IPS-18c (cell line): ENCODE results near the gene HDAC4.

Experiments used
- H3K4me3 ChIP-seq: 2 replicates; pipeline ENCODE4 v1.7.0; 2013; ENCODE audit warnings: low read depth, mild to moderate bottlenecking, low read length, moderate library complexity; ENCODE audit not compliant: insufficient read depth
- H3K9me3 ChIP-seq: one replicate; pipeline ENCODE4 v1.6.1; 2013; ENCODE audit warnings: mild to moderate bottlenecking, low read length, moderate library complexity; ENCODE audit not compliant: control insufficient read depth, insufficient read depth

HDAC4 gene

GRCh38 chr2:239064253-239064652, 336.6 kb downstream of the HDAC4 start:
- Histone ChIP-seq H3K4me3 (no peak overlapping the region), H3K9me3 (no peaks in the 10 kb centered on the region)

- Histone ChIP-seq H3K9me3 (no peaks in the 10 kb centered on the region), H3K4me3 (no peak overlapping the region)
Observed at GRCh38 chr2:239062743-239063142, 338.1 kb downstream of the HDAC4 start.

- Histone ChIP-seq H3K9me3 (no peaks in the 10 kb centered on the region), H3K4me3 (no peak overlapping the region)
Observed at GRCh38 chr2:239061824-239062570, 338.8 kb downstream of the HDAC4 start.

- Histone ChIP-seq H3K4me3 (no peak overlapping the region), H3K9me3 (no peaks in the 10 kb centered on the region)
Observed at GRCh38 chr2:239061121-239061666, 339.6 kb downstream of the HDAC4 start.

- H3K4me3 ChIP-seq: no peak overlapping the region
- H3K9me3 ChIP-seq: no peaks in the 10 kb centered on the region
Observed at GRCh38 chr2:239060676-239061075, 340.1 kb downstream of the HDAC4 start.

- Histone ChIP-seq H3K4me3 (no peak overlapping the region), H3K9me3 (no peaks in the 10 kb centered on the region)
Observed at GRCh38 chr2:239059854-239060253, 341.0 kb downstream of the HDAC4 start.

- no peaks in the 10 kb centered on the region for H3K9me3 ChIP-seq
- H3K4me3 ChIP-seq: no peak overlapping the region
Observed at GRCh38 chr2:239058766-239059165, 342.1 kb downstream of the HDAC4 start.

- H3K9me3 ChIP-seq: no peaks in the 10 kb centered on the region
- H3K4me3 ChIP-seq: no peak overlapping the region
Observed at GRCh38 chr2:239057533-239057932, 343.3 kb downstream of the HDAC4 start.

GRCh38 chr2:239056611-239057010, 344.2 kb downstream of the HDAC4 start:
- Histone ChIP-seq H3K9me3 (no peaks in the 10 kb centered on the region), H3K4me3 (no peak overlapping the region)

- no peak overlapping the region for H3K4me3 ChIP-seq
- no peaks in the 10 kb centered on the region for H3K9me3 ChIP-seq
Observed at GRCh38 chr2:239055756-239056493, 344.9 kb downstream of the HDAC4 start.

GRCh38 chr2:239054921-239055320, 345.9 kb downstream of the HDAC4 start:
- no peak overlapping the region for H3K4me3 ChIP-seq
- no peaks in the 10 kb centered on the region for H3K9me3 ChIP-seq

- Histone ChIP-seq H3K9me3 (no peaks in the 10 kb centered on the region), H3K4me3 (no peak overlapping the region)
Observed at GRCh38 chr2:239053801-239054503, 346.9 kb downstream of the HDAC4 start.

GRCh38 chr2:239052798-239053665, 347.8 kb downstream of the HDAC4 start:
- Histone ChIP-seq H3K4me3 (no peak overlapping the region), H3K9me3 (no peaks in the 10 kb centered on the region)

GRCh38 chr2:239051891-239052445, 348.9 kb downstream of the HDAC4 start:
- Histone ChIP-seq H3K4me3 (no peak overlapping the region), H3K9me3 (no peaks in the 10 kb centered on the region)

GRCh38 chr2:239050252-239050649, 350.6 kb downstream of the HDAC4 start:
- H3K4me3 ChIP-seq: no peak overlapping the region

GRCh38 chr2:239049421-239050251, 351.2 kb downstream of the HDAC4 start:
- peaks cover 2% of the 10 kb centered on the region for H3K9me3 ChIP-seq
- H3K4me3 ChIP-seq: no peak overlapping the region

More at GRCh38 chr2:239050252-239050649, 350.6 kb downstream of the HDAC4 start:
- H3K9me3 ChIP-seq: peaks cover 2% of the 10 kb centered on the region
